ENCODE measurements around the gene TEAD2. TPM values are rescaled to one million over a fixed set of nuclear protein-coding genes. Genes with fewer than 3 reads are reported as not detected.

Gene TEAD2
- total and polyA plus RNA-seq, 8 donors, result 36.3 to 136 (median 112) TPM

DNA sequence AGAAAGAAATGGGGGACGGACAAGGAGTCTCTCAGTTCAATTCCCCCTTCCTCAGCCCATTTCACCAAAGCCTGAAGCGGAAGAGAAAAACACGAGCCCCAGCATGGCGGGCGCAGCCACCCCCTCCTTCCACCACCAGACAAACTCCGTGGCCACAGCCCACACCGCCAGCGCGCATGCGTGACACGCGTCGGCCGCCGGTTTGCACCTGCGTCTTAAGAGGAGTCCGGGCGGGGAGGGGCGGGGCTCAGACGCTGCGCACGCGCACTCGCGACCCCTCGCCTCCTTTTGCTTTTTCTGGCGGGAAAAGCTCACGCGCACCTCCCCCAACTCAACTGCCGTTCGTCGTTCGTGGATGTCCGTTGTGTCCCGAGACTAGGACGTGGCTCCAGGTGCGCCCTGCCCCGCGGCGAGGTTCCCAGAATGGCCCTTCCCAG is 25.7 kb upstream of the TEAD2 start, which contains the start of gene KASH5:
TSS of gene KASH5 (plus strand) at position 314 of the 437 bp plus-strand sequence. CDS start 2,635 bp downstream, outside the sequence.
- TF ChIP-seq, protein P1, sequence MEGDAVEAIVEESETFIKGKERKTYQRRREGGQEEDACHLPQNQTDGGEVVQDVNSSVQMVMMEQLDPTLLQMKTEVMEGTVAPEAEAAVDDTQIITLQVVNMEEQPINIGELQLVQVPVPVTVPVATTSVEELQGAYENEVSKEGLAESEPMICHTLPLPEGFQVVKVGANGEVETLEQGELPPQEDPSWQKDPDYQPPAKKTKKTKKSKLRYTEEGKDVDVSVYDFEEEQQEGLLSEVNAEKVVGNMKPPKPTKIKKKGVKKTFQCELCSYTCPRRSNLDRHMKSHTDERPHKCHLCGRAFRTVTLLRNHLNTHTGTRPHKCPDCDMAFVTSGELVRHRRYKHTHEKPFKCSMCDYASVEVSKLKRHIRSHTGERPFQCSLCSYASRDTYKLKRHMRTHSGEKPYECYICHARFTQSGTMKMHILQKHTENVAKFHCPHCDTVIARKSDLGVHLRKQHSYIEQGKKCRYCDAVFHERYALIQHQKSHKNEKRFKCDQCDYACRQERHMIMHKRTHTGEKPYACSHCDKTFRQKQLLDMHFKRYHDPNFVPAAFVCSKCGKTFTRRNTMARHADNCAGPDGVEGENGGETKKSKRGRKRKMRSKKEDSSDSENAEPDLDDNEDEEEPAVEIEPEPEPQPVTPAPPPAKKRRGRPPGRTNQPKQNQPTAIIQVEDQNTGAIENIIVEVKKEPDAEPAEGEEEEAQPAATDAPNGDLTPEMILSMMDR (IDR thresholded peaks at IDR 0.05), result no peak
- H3K36me3 ChIP-seq, result no peaks in the 10 kb centered on the region
- peak within 1 kb of the TSS; percentile 9 to 23 for H3K4me3 ChIP-seq
- DNase-seq, result peak in 3 of 4 donors; percentile 65 to 94 (median 89)
- peaks cover 0 to under 1% of the 10 kb centered on the region in 2 donors for H3K9me3 ChIP-seq
- no peaks in the 10 kb centered on the region for H3K4me1 ChIP-seq
- peak; percentile 77 for ATAC-seq
- intact Hi-C loops (cut with DNase I), result no loop called here
- peaks cover 0 to 16% of the 10 kb centered on the region in 2 donors for H3K27me3 ChIP-seq
- no peak within 1 kb of the TSS for H3K27ac ChIP-seq

DNA sequence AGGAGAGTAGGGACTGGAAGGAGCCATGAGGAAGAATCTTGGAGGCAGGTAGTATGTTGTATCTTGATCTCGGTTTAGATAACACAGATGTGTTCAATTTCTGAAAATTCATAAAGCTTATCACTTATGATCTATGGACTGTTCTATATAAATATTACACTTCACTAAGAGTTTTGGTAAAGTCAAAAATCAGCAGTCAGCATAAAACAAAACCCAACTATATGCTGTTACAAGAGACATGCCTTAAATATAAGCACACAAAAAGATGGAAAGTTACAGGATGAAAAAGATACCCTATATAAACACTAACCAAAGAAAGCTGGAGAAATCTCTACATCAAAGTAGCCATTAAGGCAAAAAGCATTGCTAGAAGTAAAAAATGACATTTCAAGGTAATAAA is 21.4 kb upstream of the TEAD2 start:
- intact Hi-C loops (cut with DNase I), result no loop called here
- no peak for ATAC-seq
- DNase-seq, result no peak
- H3K36me3 ChIP-seq, result no peaks in the 10 kb centered on the region
- H3K4me3 ChIP-seq, result no peak overlapping the region
- H3K9me3 ChIP-seq, result peaks cover 0 to 11% of the 10 kb centered on the region in 2 donors
- peaks cover 0 to 16% of the 10 kb centered on the region in 2 donors for H3K27me3 ChIP-seq
- H3K27ac ChIP-seq, result no peak overlapping the region
- no peaks in the 10 kb centered on the region for H3K4me1 ChIP-seq
- TF ChIP-seq, protein P1 (IDR thresholded peaks at IDR 0.05), result no peak

DNA sequence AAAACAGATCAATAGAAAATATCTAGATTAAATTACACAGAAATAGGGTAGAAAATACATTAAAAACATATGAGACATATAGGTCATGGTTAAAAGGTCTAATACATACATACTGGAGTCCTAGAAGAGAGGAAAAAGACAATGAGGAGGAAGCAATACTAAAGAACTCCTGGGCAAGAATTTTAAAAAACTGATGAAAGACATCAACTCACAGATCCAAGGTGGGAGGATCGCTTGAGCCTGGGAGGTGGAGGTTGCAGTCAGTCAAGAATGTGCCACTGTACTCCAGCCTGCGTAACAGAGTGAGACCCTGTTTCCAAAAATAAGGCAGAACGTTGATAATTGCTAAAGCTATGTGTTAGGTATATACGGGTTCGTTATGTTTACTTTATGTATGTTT is 20.4 kb upstream of the TEAD2 start:
- peaks cover 0 to 9% of the 10 kb centered on the region in 2 donors for H3K27me3 ChIP-seq
- DNase-seq (no peak), ATAC-seq (no peak)
- H3K4me1 ChIP-seq, result no peaks in the 10 kb centered on the region
- H3K9me3 ChIP-seq, result peaks cover 0 to 11% of the 10 kb centered on the region in 2 donors
- intact Hi-C loops (cut with DNase I), result no loop called here
- no peak overlapping the region for H3K27ac ChIP-seq
- no peaks in the 10 kb centered on the region for H3K36me3 ChIP-seq
- H3K4me3 ChIP-seq, result no peak overlapping the region
- TF ChIP-seq, protein P1 (IDR thresholded peaks at IDR 0.05), result no peak

DNA sequence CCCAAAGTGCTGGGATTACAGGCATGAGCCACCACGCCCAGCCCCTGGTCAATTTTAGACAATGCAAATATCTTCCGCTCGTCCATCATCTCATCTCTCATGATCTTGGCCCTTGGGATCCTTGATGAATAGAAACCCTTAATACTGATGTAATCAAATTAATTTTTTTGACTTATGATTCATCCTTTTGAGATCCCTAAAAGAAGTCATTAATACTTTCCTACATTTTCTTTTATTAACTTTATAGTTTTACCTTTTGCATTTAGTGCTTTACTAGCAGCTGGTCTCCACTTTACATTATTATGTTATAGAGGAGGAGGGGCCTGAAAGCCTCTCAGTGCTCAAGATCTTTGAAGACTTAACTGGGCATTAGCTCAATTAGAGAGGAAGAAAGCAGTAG is 18.2 kb upstream of the TEAD2 start:
- H3K27me3 ChIP-seq, result peaks cover 0 to 4% of the 10 kb centered on the region in 2 donors
- no peak overlapping the region for H3K27ac ChIP-seq
- no peaks in the 10 kb centered on the region for H3K36me3 ChIP-seq
- ATAC-seq, result no peak
- TF ChIP-seq, protein P1 (IDR thresholded peaks at IDR 0.05), result no peak
- intact Hi-C loops (cut with DNase I), result no loop called here
- no peak for DNase-seq
- H3K9me3 ChIP-seq, result peaks cover 0 to 11% of the 10 kb centered on the region in 2 donors
- H3K4me1 ChIP-seq, result no peaks in the 10 kb centered on the region
- no peak overlapping the region for H3K4me3 ChIP-seq

DNA sequence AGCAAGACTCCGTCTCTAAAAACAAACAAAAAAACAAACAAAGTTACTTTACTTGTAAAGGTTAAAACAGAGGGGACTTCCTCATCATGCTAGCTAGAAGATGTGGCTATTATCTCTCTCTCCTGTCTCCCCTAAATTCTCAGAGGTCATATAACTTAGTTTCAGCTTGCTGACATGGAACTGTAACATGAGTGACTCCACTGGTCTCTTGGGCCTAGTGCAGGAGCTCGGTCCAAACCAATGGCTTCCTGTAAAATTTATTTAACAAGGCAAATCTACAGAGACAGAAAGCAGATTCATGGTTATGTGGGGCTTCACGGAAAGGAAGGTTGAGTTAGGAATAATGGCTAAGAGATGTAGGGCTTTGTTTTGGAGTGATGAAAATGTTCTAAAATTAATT is 16.3 kb upstream of the TEAD2 start:
- intact Hi-C loops (cut with DNase I), result no loop called here
- no peak for ATAC-seq
- Histone ChIP-seq H3K4me1 (no peaks in the 10 kb centered on the region), H3K27me3 (no peaks in the 10 kb centered on the region), H3K9me3 (peaks cover 0 to 11% of the 10 kb centered on the region in 2 donors), H3K27ac (no peak overlapping the region), H3K4me3 (no peak overlapping the region), H3K36me3 (no peaks in the 10 kb centered on the region)
- DNase-seq, result no peak
- TF ChIP-seq, protein P1 (IDR thresholded peaks at IDR 0.05), result no peak

Measured in left lung (tissue), 10 donors.